KBM-7 (cell line): ENCODE results near the gene DNAI1.

ENCODE experiments used
- DNase-seq: peaks from one replicate; pipeline ENCODE4 v3.0.0-alpha.2; 2015
- in situ Hi-C: fragments of 300-500 bp; cut with MboI; formaldehyde crosslinking; loops from 2 replicates; pipeline ENCODE4 v1.14.3; 2020; ENCODE audit warnings: low sequenced_read_pairs, low pct_unique_long_range_greater_than_20kb, mixed read lengths

DNAI1 gene

DNA sequence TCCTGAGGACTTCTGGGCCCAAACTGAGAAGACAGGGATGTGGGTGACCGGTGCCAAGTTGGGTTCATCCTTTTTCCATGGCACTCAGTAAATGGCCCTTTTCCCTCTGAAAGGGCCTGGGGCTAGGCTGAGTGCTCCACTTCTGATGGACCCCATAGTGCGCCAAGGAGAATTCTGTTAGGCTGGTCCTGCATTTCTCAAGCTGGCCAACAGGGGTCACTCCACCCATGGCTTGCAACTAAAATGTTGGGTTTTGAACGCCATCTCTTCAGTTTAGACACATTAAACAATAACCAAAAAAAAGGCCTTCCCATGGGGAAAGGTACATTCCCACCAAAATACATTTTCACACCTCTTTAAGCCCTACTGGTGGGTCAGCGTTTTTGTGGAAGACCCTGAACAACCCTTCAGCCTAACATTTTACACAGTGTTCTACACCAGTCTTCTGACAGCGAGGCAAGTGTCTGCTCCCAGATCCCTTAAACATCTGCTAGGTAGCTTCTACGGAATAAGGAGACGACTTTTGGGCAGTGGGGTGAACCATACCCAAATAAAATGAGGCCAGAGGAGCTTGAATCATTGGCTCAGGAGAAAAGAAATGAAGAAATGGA, 103.6 kb downstream of the DNAI1 start:
- DNase-seq: peak; percentile 30
- in situ Hi-C loops: no loop called here

DNA sequence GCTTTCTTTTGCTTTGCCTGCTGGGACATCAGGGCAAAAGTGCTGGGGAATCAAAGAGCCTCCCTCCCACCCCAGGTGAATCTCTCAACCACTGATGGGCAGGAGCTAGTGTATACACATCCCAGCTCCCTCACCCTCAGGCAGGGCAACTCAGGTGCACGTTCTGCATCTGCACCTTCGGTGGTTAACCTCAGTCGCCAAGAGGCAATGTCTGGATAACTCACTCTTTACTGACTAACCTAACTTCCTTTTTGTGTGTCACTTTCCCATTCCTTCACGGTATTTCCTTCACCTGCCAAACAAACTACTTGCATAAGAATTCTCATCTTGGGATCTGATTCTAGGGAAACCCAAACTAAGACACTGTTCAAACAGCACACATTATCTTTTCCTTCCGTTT, 104.7 kb downstream of the DNAI1 start:
- no peak for DNase-seq
- in situ Hi-C loops: no loop called here

DNA sequence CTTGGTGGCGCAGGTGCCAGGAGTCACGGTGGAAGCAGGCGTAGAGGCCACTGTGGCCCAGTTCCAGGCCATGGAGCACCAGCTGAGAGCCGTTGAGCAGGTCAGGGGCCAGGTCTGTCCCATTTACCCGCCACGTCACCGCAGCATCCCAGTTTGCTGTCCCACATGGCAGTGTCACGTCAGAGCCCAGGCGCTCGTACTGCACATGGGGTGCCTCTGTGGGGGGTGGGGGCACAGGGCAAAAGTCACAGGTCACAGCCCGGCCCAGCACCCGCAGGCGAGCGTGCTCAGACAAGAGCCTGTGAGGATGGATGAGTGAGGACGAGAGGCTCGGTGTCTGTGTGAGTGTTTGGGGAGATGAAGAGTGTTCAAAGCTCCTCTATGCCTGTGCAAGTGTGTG, 106.0 kb downstream of the DNAI1 start:
- DNase-seq: no peak
- in situ Hi-C loops: no loop called here

DNA sequence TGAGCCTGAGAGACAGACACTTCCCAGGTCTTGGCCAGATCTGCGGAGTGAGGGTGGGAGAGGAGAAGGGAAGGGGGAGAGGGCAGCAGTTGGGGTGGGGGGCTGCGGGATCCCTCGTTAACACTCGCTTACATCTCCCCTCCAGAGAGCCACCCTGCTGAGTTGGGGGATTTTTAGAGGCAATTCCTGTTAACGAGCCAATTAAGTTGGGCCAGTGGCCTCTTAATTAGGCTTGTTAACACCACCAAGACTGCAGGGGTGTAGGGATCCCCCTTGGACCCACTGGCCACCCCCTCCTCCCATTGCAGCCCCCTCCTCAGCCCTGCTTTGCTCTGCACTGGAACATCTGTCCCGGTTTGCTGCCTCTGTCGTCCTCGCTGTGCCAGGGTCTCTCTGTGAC, 107.3 kb downstream of the DNAI1 start:
- DNase-seq: no peak
- in situ Hi-C loops: no loop called here

DNA sequence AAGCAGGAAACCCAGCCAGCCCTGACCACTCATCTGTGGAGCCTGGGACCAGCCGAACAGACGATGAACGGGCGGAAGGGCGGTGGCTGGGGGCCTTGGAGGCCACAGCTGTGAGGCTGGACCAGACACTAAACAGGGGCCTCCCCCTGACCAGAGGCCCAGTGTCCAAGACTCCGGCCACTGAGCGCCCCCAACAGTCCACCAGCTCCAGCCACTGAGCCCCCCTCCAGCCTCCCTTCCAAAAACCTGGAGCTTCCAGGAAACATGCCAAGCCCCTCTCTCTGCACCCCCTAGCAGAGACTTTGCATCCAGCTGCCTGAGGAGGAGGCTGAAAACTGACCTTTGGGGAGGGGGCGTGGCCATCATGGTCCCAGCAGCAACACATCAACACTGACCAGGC, 107.7 kb downstream of the DNAI1 start:
- DNase-seq: no peak
- in situ Hi-C loops: no loop called here

DNA sequence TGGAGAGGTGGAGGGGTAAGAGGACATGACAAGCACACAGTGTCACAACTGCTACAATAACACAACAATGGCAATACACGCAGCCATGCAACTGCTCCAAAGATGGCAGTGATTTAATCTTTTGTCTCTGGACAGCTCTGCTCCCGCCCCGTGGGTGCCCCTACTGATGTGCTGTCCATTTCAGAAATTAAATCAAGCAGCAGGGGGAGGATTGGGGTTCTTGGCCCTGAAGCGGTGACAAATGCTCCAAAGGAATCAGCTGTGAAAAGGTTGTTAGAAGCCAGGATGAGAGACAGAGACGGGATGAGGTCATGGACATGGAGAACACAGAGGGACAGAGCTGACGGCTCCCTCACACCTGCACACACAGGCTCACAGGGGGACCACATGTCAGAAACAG, 108.4 kb downstream of the DNAI1 start:
- DNase-seq: no peak
- in situ Hi-C loops: no loop called here

DNA sequence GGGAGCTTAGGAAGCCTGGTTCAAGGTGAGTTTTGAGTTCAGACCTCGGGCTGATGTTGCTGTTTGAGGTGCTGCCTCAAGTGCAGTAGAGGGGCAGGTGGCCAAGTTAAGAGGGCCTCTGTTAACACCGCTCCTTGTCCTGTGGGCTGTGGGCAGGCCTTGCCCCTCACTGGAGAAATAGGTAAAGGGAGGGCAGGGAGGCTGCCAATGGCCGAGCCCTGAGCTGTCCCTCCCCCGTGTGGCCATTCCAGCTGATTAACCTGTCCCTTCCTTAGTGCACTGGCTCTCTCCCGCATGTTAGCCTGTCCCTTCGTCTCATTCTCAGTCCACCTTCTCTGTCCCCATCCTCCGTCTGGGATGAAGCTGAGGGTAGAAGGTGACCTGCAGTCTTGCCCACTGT, 109.5 kb downstream of the DNAI1 start:
- in situ Hi-C loops: no loop called here
- no peak for DNase-seq

DNA sequence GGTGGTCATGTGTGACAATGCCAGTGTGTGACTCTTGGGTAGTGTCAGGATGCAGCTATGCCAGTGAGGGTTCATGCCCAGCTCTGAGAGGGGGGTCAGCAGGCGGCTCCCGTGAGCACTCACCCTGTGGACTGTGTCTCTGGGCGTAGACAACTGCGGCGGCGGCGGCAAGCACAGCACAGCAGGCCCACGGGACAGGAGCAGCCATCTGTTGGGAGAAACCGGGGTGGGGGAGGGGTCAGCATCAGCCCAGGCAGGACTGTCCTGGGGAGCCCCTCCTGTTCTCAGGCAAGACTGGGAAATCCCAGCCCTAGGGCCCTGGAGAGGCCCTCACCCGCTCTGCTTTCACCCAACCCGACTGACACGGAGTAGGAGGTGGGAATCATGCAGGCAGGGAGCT, 110.2 kb downstream of the DNAI1 start:
- no peak for DNase-seq

DNA sequence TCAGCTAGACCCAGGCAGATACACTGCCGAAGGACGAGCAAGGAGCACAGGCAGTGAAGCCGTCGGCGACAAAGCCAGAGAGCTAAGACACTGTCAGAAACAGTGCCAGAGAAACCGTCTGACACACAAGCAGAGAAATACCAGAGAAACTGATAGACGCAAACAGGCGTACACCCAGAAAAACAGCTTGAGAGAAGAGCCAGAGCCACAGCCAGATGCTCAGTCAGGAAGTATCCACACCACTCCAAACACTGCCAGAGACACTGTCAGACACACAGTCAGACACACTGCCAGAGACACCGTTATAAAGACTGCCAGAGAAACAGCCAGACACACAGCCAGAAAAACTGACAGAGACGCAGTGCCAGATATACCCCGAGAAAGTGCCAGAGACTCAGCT, 111.8 kb downstream of the DNAI1 start:
- DNase-seq: no peak

More for the DNA sequence above, 110.2 kb downstream of the DNAI1 start:
- in situ Hi-C loops: no loop called here

More for the DNA sequence above, 111.8 kb downstream of the DNAI1 start:
- in situ Hi-C loops: no loop called here
